GM18870 (cell line): Measurements from ENCODE around the gene ZFHX2.
A peak's percentile ranks its signal among the peaks of the same experiment; 100 is the strongest.

Experiments
- ATAC-seq: cut with Tn5 transposase; IDR thresholded peaks from one replicate; pipeline ENCODE4 v1.9.1; 2021; ENCODE audit warnings: moderate library complexity; ENCODE audit not compliant: unreplicated experiment

ZFHX2 gene

GRCh38 chr14:23573384-23574015, 21.9 kb upstream of the ZFHX2 start:
- ATAC-seq, result no peak

DNA sequence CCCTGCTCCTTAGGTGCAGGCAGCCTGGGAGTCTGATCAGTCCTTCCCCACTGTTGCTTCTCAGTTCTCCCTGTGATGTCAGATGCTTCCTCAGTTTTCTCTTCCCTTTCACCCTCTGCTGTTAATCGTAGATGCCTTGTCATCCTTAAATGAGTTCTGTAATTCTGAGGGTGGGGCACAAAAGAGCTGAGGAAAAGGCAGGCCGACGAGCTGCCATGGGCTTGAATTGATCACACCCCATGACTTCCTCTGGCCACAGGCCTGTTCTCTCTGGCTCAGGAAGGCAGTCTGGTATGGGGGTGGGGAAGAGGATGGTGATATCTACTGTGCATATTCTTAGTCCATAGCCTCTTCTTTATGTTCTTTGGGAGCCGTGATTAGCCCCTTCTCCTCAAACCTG, 21.3 kb upstream of the ZFHX2 start:
- no peak for ATAC-seq

DNA sequence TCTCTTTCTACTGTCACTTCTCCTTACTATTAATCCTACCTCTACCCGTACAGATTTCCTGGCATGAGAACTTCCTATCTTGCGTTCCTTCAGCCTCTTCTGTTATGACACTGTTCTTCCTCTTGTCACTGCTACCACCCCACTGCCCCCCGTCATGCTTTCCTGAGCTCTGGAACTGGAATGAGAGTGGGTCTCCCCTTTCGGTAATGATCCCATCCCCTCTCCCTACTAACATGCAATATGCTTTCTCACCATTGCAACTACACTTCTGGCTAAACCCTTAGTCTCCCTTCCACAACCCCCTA, 20.9 kb upstream of the ZFHX2 start:
- no peak for ATAC-seq

GRCh38 chr14:23571701-23572523, 20.3 kb upstream of the ZFHX2 start:
- no peak for ATAC-seq

- no peak for ATAC-seq
Measured at GRCh38 chr14:23570806-23571483, 19.4 kb upstream of the ZFHX2 start.

- ATAC-seq, result no peak
Measured at GRCh38 chr14:23569443-23570151, 18.0 kb upstream of the ZFHX2 start.

DNA sequence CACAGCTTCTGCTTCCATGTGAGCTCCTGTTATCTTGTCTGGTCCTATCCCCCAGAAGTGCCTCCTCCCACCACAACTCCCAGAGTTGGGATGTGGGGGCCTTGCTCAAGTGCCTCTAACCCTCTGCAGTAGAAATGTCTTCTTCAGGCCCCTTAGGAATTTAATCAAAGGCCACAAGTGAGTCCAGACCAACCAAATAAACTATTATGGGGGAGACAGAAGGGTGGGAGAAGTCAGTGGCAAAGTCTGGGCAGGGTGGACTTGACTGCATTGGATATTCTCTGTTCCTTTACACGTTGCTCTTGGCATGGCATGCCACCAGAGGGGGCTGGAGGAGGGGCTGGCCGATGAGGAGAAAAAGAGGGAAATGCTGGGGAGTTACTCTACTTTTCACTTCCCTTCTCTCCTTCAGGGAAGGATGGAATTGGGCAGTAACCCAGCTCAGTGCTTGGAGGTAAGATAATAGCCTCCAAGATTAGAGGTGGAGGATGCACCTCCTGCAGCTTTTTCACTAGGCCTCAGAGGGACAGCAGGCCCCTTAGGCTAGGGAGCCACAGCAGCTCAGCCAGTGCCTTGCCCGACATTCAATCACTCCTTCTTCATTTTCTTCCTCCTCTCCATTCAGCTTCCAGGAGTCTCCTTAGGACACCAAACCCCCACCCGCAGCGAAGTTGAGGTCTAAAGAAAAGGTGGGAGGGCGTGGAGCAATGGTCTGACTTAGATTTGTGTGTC, 17.2 kb upstream of the ZFHX2 start:
- no peak for ATAC-seq

GRCh38 chr14:23568021-23568599, 16.5 kb upstream of the ZFHX2 start:
- ATAC-seq, result no peak

DNA sequence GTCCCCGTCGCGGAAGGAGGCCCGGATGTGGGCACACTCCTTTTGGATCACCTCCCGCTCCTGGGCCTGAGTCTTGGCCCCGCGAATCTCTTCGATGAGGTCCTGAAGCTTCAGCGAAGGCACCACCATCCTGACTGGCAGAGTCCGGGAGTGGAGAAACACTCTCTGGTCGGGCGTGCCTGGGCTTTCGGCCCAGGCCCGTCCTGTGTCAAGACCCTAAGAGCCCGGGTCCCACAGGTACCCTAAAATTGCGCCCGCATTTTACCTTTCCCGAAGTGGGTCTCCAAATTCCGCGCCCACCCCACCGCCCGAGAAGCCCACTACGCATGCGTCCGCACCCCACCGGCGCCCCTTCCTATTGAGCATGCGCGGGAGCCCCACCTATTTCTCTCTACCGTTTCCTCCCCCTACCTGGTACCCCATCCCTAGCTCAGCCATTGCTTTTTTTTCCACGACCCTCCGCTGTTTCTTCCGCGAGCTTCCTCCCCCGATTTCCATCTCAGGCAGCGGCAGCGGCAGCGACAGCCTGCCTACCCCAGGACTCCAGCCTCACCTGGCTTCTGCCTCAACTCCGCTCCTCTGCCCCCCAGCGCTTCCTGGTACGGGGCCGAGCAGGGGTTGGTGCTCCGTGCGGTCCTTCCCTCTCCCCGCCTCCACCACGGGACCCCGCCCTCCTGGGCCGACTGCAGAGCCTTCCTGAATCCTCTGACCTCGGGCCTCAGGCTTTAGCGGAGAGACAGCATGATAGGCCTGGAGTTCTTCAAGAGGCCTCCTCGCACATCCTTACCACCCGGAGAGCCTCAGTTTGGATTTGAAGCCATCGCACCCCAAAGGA, 15.8 kb upstream of the ZFHX2 start, which contains the start of gene AP1G2:
TSS of gene AP1G2 (minus strand) at position 606 of the 835 bp plus-strand sequence. CDS start at position 129, 477 bp downstream.
- peak; percentile 59 for ATAC-seq

DNA sequence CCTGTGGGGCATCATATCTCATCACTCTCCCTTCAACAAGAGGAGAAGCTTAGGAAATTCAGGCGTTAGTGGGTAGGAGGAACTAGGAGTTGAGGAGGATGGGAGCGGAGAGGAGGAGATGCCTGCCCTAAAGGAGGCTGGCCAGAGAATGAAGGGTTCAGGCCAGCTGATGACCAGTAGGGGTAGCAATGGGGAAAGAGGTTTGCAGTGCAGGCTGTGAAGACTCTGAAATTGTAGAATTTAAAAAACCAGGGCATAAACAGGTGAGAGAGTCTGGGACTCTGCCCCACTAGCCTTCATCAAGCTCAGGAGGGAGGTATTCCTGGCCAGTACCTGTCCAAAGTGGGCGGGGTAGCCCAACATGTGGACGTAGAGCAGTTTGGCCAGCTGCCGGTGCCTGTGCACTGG, 15.2 kb upstream of the ZFHX2 start:
- no peak for ATAC-seq

DNA sequence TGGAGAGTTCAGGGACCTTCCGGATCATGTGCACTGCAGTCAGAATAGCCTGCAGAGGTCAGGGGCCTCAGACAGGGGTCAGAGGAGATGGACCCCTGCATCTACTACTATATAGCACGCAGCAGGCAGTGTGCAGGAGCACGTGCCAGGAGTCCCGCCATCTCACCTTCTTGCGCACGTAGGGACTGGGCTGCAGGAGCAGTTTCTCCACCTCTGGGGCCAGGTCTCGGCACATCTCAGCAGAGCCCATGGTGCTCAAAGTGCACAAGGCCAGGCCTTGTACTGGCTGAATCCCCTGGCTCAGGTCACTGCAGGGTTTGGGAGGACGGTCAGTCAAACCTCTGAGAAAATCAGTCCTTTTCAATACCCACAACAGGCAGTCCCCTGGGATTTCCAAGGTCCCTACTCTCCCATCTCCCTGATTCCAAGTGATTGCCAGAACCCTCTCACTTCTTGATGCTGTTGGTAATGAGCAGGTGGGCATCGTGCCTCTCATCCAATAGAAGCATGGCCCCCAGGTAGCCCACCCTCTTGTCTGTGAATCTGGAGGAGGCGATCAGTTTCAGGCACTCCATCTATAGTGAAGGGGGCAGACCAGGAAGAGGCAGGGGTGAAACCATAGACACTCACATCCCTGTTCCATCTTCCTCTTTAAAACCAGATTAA, 14.7 kb upstream of the ZFHX2 start:
- ATAC-seq, result no peak

DNA sequence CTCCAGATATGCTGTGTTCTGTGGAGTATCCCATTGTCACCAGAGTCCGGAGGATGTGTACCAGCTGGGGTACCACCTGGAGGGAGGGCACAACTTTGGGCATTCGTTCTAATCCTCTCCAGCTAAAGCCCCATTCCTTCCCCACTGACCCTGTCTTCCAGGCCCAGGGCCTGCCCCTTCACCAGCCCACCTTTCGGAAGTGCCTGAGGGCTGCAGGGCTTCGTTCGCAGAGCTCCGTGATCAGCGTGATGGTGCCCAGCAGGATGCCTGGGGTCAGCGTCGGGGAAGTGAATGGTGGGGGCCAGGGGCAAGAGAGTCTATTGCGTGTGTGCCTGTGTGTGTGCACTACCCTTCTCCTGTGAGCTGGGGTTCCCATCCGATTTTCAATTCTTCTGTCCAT, 14.1 kb upstream of the ZFHX2 start:
- no peak for ATAC-seq

GRCh38 chr14:23564876-23565275, 13.3 kb upstream of the ZFHX2 start:
- no peak for ATAC-seq

GRCh38 chr14:23564181-23564812, 12.7 kb upstream of the ZFHX2 start:
- ATAC-seq, result no peak

DNA sequence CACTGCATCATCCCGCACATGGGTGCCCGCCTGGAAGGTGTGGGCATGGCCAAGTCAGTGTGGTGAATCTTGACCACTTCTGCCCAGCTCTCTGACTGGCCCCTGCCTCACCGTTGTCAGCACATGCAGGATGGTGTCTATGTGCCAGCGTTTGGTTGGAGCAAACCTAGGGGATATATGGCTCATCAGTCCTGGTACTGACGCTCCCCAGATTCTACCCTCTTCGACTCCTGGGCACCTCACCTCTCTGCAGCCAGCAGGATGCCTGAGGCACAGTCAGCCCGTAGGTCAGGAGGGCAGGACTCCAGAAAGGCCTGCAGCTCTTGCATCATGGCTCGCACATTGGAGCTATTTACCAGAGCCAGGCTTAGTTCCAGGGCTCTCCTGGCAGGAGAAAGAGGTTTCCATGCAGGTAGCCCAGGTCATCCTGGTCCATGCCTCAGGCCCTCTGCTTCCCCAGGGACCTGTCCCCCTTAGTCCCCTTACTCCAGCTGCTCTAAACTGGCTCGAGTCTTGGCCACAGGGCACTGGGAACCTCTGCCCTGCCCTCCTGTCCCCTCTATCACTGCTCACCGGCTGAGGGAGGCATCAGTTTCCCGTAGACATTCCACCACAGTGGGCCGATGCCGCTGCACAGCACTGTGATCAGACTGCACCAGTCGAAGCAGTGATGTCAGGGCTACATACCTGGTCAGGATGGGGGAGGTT, 12.1 kb upstream of the ZFHX2 start:
- ATAC-seq, result no peak

GRCh38 chr14:23562822-23563472, 11.4 kb upstream of the ZFHX2 start:
- ATAC-seq, result no peak
